Right lobe of liver (tissue), 6 donors: ENCODE measurements around the gene TJP1. TPM values are rescaled to one million over a fixed set of nuclear protein-coding genes. Genes with fewer than 3 reads are reported as not detected.

Source experiments
- ATAC-seq, 4 donors: fragments of 200-7000 bp; cut with Tn5 transposase; one replicate each; pipeline ENCODE4 v1.9.1; 2020; ENCODE audit warnings: mild to moderate bottlenecking in 4 of 4, moderate library complexity in 4 of 4
- DNase-seq, 3 donors: peaks; one replicate each; pipeline ENCODE4 v3.0.0-alpha.2; 2020
- H3K27ac ChIP-seq, 3 donors: fragments of 200-600 bp; one replicate each; pipeline ENCODE4 v1.8.0; 2022
- H3K27me3 ChIP-seq, 2 donors: fragments of 200-600 bp; one replicate each; pipeline ENCODE4 v1.8.0; 2022
- H3K36me3 ChIP-seq, 4 donors: fragments of 200-600 bp; sonication (generic) in 1 of 4; one replicate each; pipeline versions ENCODE4 v1.5.1 to v1.8.0; 2017 to 2022; ENCODE audit warnings: control low read depth in 1 of 4
- H3K4me1 ChIP-seq, 4 donors: fragments of 200-600 bp; sonication (generic) in 1 of 4; one replicate each; pipeline versions ENCODE4 v1.5.1 to v1.8.0; 2017 to 2022; ENCODE audit warnings: control low read depth in 1 of 4
- H3K4me3 ChIP-seq, 3 donors: fragments of 200-600 bp; one replicate each; pipeline ENCODE4 v1.8.0; 2022
- H3K9me3 ChIP-seq, 4 donors: fragments of 200-600 bp; sonication (generic) in 1 of 4; one replicate each; pipeline versions ENCODE4 v1.5.1 to v1.8.0; 2017 to 2022; ENCODE audit warnings: control low read depth in 1 of 4
- CTCF ChIP-seq, 4 donors: fragments of 200-600 bp in 3 of 4; fragments of 450-650 bp in 1 of 4; IDR thresholded peaks; one replicate each; pipeline versions ENCODE4 v1.5.1 to v1.8.0; 2016 to 2022; ENCODE audit warnings: antibody characterized with exemption in 4 of 4, mild to moderate bottlenecking in 2 of 4
- POLR2A ChIP-seq: fragments of 450-650 bp; IDR thresholded peaks from one replicate; pipeline ENCODE4 v1.6.1; 2017; ENCODE audit warnings: antibody characterized with exemption, mild to moderate bottlenecking
- WGBS: methylation state at CpG from one replicate; pipeline ENCODE4 v1.1.6; 2018; ENCODE audit warnings: low coverage, low lambda C conversion rate; ENCODE audit not compliant: insufficient coverage; ENCODE audit errors: missing lambda C conversion rate; 5-methylcytosine and 5-hydroxymethylcytosine counted together
- intact Hi-C, 2 donors: fragments of 100-400 bp; cut with DNase I; formaldehyde crosslinking; loops; one replicate each; pipeline versions ENCODE4 v1.11.2 to v1.14.1; 2022
- total RNA-seq, 6 experiments: library from RNA; depleted of rRNA in 2 of 6; stranded (reverse); fragments of >200 nt in 2 of 6; fragmentation: NEBNext Ultra II Directional in 3 of 6; extraction: Animal tissue kit (Norgen Biotek cat#: 25700) in 3 of 6; gene quantifications; one replicate each; pipeline versions ENCODE4 v1.1.0 to v1.2.4, GENCODE V29; 2016 to 2023
- donor health status: DM: no; HTN: yes; CAD: no.
- donor health status: DM: no; HTN: no; CAD: no.
- donor health status: DM: no; HTN: no; CAD: no.
- donor health status: DM: no; HTN: yes; CAD: no.
- donor health status: DM: no; HTN: yes; CAD: no.

Gene TJP1
- total RNA-seq, 6 experiments from 2014 or later = 22.5 to 57.3 (median 35.9) TPM

GRCh38 chr15:29866337-29866736 lies 44.1 kb upstream of the TJP1 start:
- 100% methylated on average over 1 of the region's 1 CpG for WGBS
- DNase-seq = no peak
- Histone ChIP-seq H3K27ac (no peak overlapping the region), H3K27me3 (no peaks in the 10 kb centered on the region), H3K36me3 (no peaks in the 10 kb centered on the region), H3K4me1 (no peaks in the 10 kb centered on the region), H3K4me3 (no peak overlapping the region), H3K9me3 (no peaks in the 10 kb centered on the region)
- ATAC-seq = no peak
- intact Hi-C loops = no loop called here
- TF ChIP-seq POLR2A = no peak

- DNase-seq (no peak), ATAC-seq (no peak)
- H3K4me1 ChIP-seq = no peaks in the 10 kb centered on the region
- no peaks in the 10 kb centered on the region for H3K27me3 ChIP-seq
- no peak for TF ChIP-seq CTCF (IDR thresholded peaks at IDR 0.05)
- TF ChIP-seq POLR2A = no peak
- H3K27ac ChIP-seq = no peak overlapping the region
- WGBS = 45% methylated on average over 4 of the region's 4 CpGs
- intact Hi-C loops = no loop called here
- no peak overlapping the region for H3K4me3 ChIP-seq
- no peaks in the 10 kb centered on the region for H3K36me3 ChIP-seq
- H3K9me3 ChIP-seq = no peaks in the 10 kb centered on the region
Measured at GRCh38 chr15:29864501-29864900, 42.2 kb upstream of the TJP1 start.

- ATAC-seq (no peak), DNase-seq (no peak)
- Histone ChIP-seq H3K9me3 (no peaks in the 10 kb centered on the region), H3K27ac (no peak overlapping the region), H3K4me3 (no peak overlapping the region), H3K4me1 (no peaks in the 10 kb centered on the region), H3K27me3 (no peaks in the 10 kb centered on the region), H3K36me3 (no peaks in the 10 kb centered on the region)
- intact Hi-C loops = no loop called here
- 91% methylated on average over 1 of the region's 4 CpGs for WGBS
- TF ChIP-seq CTCF (IDR thresholded peaks at IDR 0.05) = no peak
Measured at GRCh38 chr15:29863438-29863837, 41.2 kb upstream of the TJP1 start.

GRCh38 chr15:29862271-29862670 lies 40.0 kb upstream of the TJP1 start:
- H3K4me1 ChIP-seq = no peaks in the 10 kb centered on the region
- H3K27me3 ChIP-seq = no peaks in the 10 kb centered on the region
- H3K4me3 ChIP-seq = no peak overlapping the region
- intact Hi-C loops = no loop called here
- H3K27ac ChIP-seq = no peak overlapping the region
- H3K9me3 ChIP-seq = no peaks in the 10 kb centered on the region
- ATAC-seq (no peak), DNase-seq (no peak)
- TF ChIP-seq POLR2A (no peak), CTCF (IDR thresholded peaks at IDR 0.05) (no peak)
- WGBS = 77% methylated on average over 2 of the region's 2 CpGs
- H3K36me3 ChIP-seq = no peaks in the 10 kb centered on the region

GRCh38 chr15:29860872-29861271 lies 38.6 kb upstream of the TJP1 start:
- Histone ChIP-seq H3K4me1 (no peaks in the 10 kb centered on the region), H3K27me3 (no peaks in the 10 kb centered on the region), H3K4me3 (no peak overlapping the region), H3K36me3 (no peaks in the 10 kb centered on the region), H3K27ac (no peak overlapping the region), H3K9me3 (no peaks in the 10 kb centered on the region)
- no peak for ATAC-seq
- 73% methylated on average over 1 of the region's 2 CpGs for WGBS
- intact Hi-C loops = no loop called here
- TF ChIP-seq POLR2A = no peak
- TF ChIP-seq CTCF (IDR thresholded peaks at IDR 0.05) = no peak
- DNase-seq = no peak
